Kidney (tissue), 14 donors: ENCODE measurements around the gene PRKCQ. TPM values are rescaled to one million over a fixed set of nuclear protein-coding genes. Genes with fewer than 3 reads are reported as not detected.

Experiments
- DNase-seq, 5 donors: peaks; one replicate each; pipeline ENCODE4 v3.0.0-alpha.2; 2013 to 2020
- FAIRE-seq: peaks from 2 replicates; lab custom pipeline; 2012; peaks lifted over from hg19 to GRCh38; lab: Jason Lieb, UNC
- H3K27ac ChIP-seq, 2 donors: one replicate each; pipeline ENCODE4 v1.7.0; 2013; ENCODE audit warnings: low read depth in 2 of 2, low read length in 2 of 2, inconsistent platforms in 1 of 2
- H3K27me3 ChIP-seq: one replicate; pipeline ENCODE4 v1.7.1; 2013; ENCODE audit warnings: low read length, inconsistent platforms; ENCODE audit not compliant: control insufficient read depth, insufficient read depth
- H3K36me3 ChIP-seq, 3 donors: one replicate each; pipeline versions ENCODE4 v1.7.0 to v1.7.1; 2013; ENCODE audit warnings: low read length in 3 of 3, control low read depth in 1 of 3, inconsistent platforms in 1 of 3; ENCODE audit not compliant: insufficient read depth in 3 of 3, control insufficient read depth in 2 of 3
- H3K4me1 ChIP-seq, 3 donors: one replicate each; pipeline versions ENCODE4 v1.7.0 to v1.7.1; 2013; ENCODE audit warnings: low read length in 3 of 3, inconsistent platforms in 1 of 3, low read depth in 1 of 3; ENCODE audit not compliant: control insufficient read depth in 2 of 3, insufficient read depth in 2 of 3
- H3K4me3 ChIP-seq, 3 donors: one replicate each; pipeline versions ENCODE4 v1.7.0 to v1.8.1; 2013; ENCODE audit warnings: low read length in 3 of 3, control low read depth in 1 of 3, inconsistent platforms in 1 of 3
- H3K9ac ChIP-seq, 3 donors: one replicate each; pipeline versions ENCODE4 v1.7.0 to v1.7.1; 2013; ENCODE audit warnings: low read length in 3 of 3, control low read depth in 1 of 3, inconsistent platforms in 1 of 3
- H3K9me3 ChIP-seq, 3 donors: one replicate each; pipeline versions ENCODE4 v1.7.0 to v1.7.1; 2013; ENCODE audit warnings: low read length in 3 of 3, control low read depth in 1 of 3, inconsistent platforms in 1 of 3; ENCODE audit not compliant: control insufficient read depth in 2 of 3, insufficient read depth in 1 of 3
- intact Hi-C: fragments of 100-400 bp; cut with DNase I; formaldehyde crosslinking; loops from one replicate; pipeline ENCODE4 v1.11.1; 2022
- polyA plus RNA-seq: library from polyadenylated mRNA; stranded (reverse); fragments of 350-450 nt; fragmentation: Illumina TruSeq; extraction: RNeasy Lipid Tissue Mini Kit (QIAGEN cat#74804); gene quantifications from one replicate; pipeline ENCODE4 v1.2.3, GENCODE V29; 2014; ENCODE audit warnings: low read depth, low replicate concordance; ENCODE audit not compliant: insufficient read depth
- total RNA-seq: library from RNA; stranded (reverse); fragmentation: NEBNext Ultra II Directional; extraction: Animal tissue kit (Norgen Biotek cat#: 25700); gene quantifications from one replicate; pipeline ENCODE4 v1.2.1, GENCODE V29; 2021
- TF ChIP-seq, protein P1 (sequence below): IDR thresholded peaks from 3 replicates; pipeline ENCODE4 v1.5.1; 2012; ENCODE audit warnings: mild to moderate bottlenecking, moderate library complexity, borderline replicate concordance; ENCODE audit not compliant: insufficient read depth; ENCODE audit errors: extremely low read depth
- donor health status: control.
- donor health status: control.
- donor health status: control.
- donor health status: control.
- donor health status: control.
- donor health status: DM: yes; HTN: yes; CAD: no.
- donor health status: Normal renal cell carcinoma (clear cell type).

PRKCQ gene
- total and polyA plus RNA-seq, 2 donors from 2014 or later = 6.1 to 17.5 TPM

DNA sequence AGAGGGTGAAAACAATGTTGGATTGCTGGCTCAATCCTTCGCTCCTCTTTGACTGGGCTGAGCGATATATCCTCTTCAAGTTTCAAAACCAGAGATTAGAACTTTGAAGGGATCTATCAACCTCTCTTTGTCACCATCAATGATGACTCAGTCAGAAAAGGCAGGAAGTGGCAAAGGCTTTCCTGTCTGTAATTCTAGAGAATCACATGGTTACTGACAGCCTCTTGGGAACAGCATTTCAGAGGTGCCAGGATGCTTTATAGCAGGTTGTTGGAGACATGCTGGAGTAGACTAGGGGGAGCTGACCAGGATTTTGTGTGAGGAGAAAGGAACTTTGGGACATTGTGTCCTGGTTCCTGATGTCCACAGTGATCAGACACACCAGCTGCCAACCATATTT lies 81.3 kb downstream of the PRKCQ start:
- Histone ChIP-seq H3K36me3 (no peaks in the 10 kb centered on the region), H3K4me1 (peaks cover 0 to 3% (median 0%) of the 10 kb centered on the region in 3 donors), H3K4me3 (no peak overlapping the region), H3K9ac (no peak overlapping the region), H3K27ac (no peak overlapping the region), H3K27me3 (no peaks in the 10 kb centered on the region), H3K9me3 (no peaks in the 10 kb centered on the region)
- DNase-seq = no peak
- FAIRE-seq = no peak
- TF ChIP-seq, protein P1, sequence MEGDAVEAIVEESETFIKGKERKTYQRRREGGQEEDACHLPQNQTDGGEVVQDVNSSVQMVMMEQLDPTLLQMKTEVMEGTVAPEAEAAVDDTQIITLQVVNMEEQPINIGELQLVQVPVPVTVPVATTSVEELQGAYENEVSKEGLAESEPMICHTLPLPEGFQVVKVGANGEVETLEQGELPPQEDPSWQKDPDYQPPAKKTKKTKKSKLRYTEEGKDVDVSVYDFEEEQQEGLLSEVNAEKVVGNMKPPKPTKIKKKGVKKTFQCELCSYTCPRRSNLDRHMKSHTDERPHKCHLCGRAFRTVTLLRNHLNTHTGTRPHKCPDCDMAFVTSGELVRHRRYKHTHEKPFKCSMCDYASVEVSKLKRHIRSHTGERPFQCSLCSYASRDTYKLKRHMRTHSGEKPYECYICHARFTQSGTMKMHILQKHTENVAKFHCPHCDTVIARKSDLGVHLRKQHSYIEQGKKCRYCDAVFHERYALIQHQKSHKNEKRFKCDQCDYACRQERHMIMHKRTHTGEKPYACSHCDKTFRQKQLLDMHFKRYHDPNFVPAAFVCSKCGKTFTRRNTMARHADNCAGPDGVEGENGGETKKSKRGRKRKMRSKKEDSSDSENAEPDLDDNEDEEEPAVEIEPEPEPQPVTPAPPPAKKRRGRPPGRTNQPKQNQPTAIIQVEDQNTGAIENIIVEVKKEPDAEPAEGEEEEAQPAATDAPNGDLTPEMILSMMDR = no peak
- intact Hi-C loops = no loop called here

GRCh38 chr10:6497620-6498019 lies 82.5 kb downstream of the PRKCQ start:
- DNase-seq = no peak
- no peak overlapping the region for H3K27ac ChIP-seq
- H3K4me3 ChIP-seq = no peak overlapping the region
- no peak for FAIRE-seq
- no peaks in the 10 kb centered on the region for H3K36me3 ChIP-seq
- H3K9me3 ChIP-seq = no peaks in the 10 kb centered on the region
- intact Hi-C loops = no loop called here
- no peaks in the 10 kb centered on the region for H3K27me3 ChIP-seq
- TF ChIP-seq, protein P1 = no peak
- H3K9ac ChIP-seq = no peak overlapping the region
- peaks cover 0 to 3% (median 0%) of the 10 kb centered on the region in 3 donors for H3K4me1 ChIP-seq

- DNase-seq = no peak
- FAIRE-seq = no peak
- intact Hi-C loops = no loop called here
- H3K4me3 ChIP-seq = no peak overlapping the region
- peaks cover 0 to 3% (median 0%) of the 10 kb centered on the region in 3 donors for H3K4me1 ChIP-seq
- H3K9me3 ChIP-seq = no peaks in the 10 kb centered on the region
- H3K27me3 ChIP-seq = no peaks in the 10 kb centered on the region
- H3K36me3 ChIP-seq = no peaks in the 10 kb centered on the region
- TF ChIP-seq, protein P1 = no peak
- no peak overlapping the region for H3K27ac ChIP-seq
- no peak overlapping the region for H3K9ac ChIP-seq
Measured at GRCh38 chr10:6494936-6495592, 85.0 kb downstream of the PRKCQ start.
